ENCODE measurements around the gene PSKH1.
"Not testable (repeated sequence)": the region's sequence is repeated elsewhere in the genome, so short reads cannot be mapped to it uniquely, and the experiment has no call there.

The PSKH1 gene

DNA sequence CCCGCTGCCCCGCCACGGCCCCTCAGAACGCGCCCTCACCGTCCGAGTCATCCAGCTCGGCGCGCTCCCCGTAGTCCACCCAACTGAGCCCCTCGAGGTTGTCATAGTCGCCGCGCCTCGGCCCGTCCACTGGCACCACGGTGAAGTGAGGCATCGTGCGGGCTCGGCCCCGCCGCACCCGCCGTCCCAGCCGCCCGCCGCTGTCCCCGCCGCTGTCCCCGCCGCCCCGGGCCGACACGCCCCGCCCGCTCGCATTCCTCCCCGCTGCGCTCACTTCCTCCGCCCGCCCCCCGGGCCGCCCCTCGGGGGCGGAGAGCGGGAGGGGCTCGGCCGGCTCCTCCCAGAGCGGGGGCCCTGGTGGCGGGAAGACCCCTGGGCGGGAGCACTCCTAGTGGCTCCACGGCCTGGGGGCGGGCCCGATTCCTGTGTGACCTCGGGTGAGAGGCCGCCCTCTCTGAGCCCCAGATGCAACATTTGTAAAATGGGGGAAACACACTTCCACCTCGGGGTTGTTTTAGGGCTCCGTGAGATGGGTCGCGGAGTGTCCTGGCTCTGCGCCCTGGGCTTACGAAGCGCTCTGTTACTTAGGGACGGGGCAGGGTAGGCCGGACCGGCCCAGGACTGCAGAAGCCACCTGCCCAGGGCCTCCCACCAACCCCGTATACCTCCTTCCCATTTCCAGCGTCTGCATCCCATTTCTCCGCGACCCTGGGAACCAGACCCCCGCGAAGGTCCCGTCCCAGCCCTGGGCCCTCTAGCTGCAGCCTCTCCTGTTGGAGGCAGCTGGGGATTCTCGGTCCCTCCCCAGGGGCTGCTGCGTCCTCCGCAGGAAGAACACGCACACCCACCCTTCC is 75.6 kb downstream of the PSKH1 start, which contains the start of gene SLC12A4:
TSS of gene SLC12A4 (minus strand) at position 238 of the 854 bp plus-strand sequence. CDS start at position 154, 84 bp downstream.
- Histone ChIP-seq H3K4me1 (ENCODE audit: insufficient read depth, low read length) (peaks cover 31% of the 10 kb centered on the region), H3K9ac (ENCODE audit: low read depth, low read length) (peak within 1 kb of the TSS; percentile 76), H3K9me3 (ENCODE audit: control insufficient read depth, insufficient read depth, low read length) (no peaks in the 10 kb centered on the region), H3K36me3 (ENCODE audit: insufficient read depth, low read length) (peaks cover 14% of the 10 kb centered on the region)

DNA sequence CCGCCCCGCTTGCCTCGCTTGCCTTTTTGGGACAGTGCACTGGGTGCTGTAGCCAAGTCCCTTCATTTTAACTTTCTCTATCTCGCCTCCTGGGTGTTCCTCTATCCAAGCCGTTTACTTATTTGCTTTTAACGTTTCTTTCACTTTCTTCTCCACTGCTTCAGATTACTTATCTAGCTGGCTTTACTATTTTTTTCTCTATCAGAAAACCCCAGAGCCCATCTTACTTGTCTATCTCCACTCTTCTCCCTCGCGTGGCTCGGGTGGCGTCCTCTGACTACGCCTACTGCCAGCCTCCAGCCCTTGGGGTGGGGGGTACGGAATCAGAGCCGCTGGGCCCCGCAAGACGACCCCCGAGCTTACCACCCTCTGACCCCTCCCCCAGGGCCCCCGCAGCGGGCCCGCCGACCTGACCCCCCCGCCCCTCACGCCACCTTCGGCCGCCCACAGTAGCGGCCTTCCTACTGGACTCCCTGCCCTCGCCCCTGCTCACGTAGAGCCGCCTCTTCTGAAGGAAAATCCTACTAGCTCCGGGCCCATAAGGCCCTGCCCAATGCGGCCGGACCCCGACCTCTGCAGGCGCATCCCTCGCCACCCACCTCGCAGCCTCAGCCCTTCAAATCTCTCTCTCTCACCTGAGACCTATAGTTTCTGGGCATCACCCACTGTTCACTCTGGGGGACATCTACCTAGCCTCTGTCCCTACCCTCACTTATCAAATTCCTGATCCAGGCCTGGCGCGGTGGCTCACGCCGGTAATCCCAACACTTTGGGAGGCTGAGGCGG is 76.4 kb downstream of the PSKH1 start:
- peaks cover 26% of the 10 kb centered on the region for H3K4me1 ChIP-seq (ENCODE audit: insufficient read depth, low read length)
- H3K9me3 ChIP-seq (ENCODE audit: control insufficient read depth, insufficient read depth, low read length) = no peaks in the 10 kb centered on the region
- peak overlapping the region; percentile 76 for H3K9ac ChIP-seq (ENCODE audit: low read depth, low read length)
- peaks cover 14% of the 10 kb centered on the region for H3K36me3 ChIP-seq (ENCODE audit: insufficient read depth, low read length)

DNA sequence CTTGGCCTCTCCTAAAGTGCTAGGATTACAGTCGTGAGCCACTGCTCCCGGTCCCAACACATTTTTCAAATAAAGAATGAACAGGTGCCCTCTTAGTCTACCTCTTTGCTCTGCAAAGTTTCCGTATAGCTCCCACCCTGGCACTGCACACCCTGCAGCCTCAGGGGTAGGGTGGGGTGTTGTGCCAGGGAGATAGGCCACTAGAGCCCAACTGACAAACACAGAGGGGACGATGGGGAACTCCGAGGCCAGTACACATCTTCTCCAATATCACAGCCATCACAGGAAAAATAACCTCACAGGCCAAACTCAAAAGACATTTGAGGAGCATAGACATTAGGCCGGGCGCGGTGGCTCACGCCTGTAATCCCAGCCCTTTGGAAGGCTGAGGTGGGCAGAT is 78.1 kb downstream of the PSKH1 start:
- H3K9ac ChIP-seq (ENCODE audit: low read depth, low read length) = no peak overlapping the region

DNA sequence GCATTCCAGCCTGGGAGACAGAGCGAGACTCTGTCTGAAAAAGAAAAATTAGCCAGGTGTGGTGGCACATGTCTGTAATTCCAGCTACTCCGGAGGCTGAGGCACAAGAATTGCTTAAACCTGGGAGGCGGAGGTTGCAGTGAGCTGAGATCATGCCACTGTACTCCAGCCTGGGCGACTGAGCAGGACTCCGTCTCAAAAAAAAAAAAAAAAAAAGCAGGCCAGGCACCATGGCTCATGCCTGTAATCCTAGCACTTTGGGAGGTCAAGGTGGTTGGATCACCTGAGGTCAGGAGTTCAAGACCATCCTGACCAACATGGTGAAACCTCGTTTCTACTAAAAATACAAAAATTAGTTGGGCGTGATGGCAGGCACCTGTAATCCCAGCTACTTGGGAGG is 79.2 kb downstream of the PSKH1 start:
- not testable (repeated sequence) for H3K36me3 ChIP-seq (ENCODE audit: insufficient read depth, low read length); H3K9ac ChIP-seq (ENCODE audit: low read depth, low read length); H3K4me1 ChIP-seq (ENCODE audit: insufficient read depth, low read length); H3K9me3 ChIP-seq (ENCODE audit: control insufficient read depth, insufficient read depth, low read length)

More for the DNA sequence above, 78.1 kb downstream of the PSKH1 start:
- Histone ChIP-seq H3K36me3 (ENCODE audit: insufficient read depth, low read length) (0 out of 2 replicates have a peak, but pooled peaks cover under 1% of the 10 kb centered on the region), H3K9me3 (ENCODE audit: control insufficient read depth, insufficient read depth, low read length) (no peaks in the 10 kb centered on the region), H3K4me1 (ENCODE audit: insufficient read depth, low read length) (peaks cover 10% of the 10 kb centered on the region; the same call in 1 of the 2 replicates)

DNA sequence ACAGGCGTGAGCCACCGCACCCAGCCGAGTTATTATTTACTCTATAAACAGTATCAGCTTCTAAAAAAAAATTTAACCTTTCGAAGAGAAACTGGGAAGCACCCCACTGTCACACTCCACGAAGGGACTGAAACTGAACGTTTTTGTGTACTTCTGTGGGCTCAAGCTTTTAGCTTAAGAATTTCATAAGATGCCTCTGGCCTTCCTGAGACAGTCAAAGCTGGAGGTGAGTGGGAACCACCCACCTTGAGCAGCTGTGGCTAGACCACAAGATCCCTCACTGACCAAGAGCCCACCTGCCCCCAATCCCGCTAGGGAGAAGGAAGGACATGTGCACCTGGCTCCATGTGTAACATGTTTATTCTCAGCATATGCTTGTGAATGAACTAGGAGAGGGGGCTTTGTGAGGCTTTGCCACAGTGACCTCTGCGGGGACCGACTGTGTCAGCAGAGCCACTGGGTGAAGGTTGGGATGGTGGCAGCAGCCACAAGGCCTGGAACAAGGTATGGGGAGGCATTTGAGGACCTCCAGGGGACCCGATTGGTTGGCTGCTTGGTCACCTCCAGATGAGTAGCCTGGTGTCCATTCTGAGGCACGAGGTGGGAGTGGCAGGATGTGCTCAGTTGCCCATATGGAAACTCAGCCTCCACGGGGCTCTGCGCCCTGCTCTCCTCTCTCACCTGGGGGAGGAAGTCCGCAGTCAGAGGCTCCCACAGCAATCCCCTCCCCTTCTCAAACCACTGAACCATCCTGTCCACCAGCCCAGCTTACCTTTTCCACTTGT is 82.5 kb downstream of the PSKH1 start:
- no peaks in the 10 kb centered on the region for H3K4me1 ChIP-seq (ENCODE audit: insufficient read depth, low read length)
- no peak overlapping the region for H3K9ac ChIP-seq (ENCODE audit: low read depth, low read length)

DNA sequence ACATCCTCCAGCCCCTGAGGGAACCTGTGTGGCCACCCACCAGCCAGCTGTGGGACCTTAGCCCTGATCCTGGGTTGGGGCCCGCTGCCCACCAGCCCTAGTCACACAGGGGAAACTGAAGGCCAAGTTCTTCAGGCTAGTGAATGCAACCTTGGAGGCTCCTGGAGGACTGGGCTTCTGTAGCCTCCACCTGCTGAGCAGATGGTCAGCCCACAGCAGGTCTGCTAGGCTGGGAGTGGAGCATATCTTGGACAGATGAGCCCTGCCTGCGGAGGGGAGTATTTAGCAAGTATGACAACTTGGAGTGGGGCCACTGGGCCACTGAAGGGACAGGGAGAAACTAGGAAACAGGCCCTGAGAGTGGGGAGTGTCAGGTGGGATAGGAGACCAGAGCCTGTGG is 83.2 kb downstream of the PSKH1 start:
- Histone ChIP-seq H3K9ac (ENCODE audit: low read depth, low read length) (no peak overlapping the region), H3K36me3 (ENCODE audit: insufficient read depth, low read length) (no peaks in the 10 kb centered on the region), H3K9me3 (ENCODE audit: control insufficient read depth, insufficient read depth, low read length) (no peaks in the 10 kb centered on the region), H3K4me1 (ENCODE audit: insufficient read depth, low read length) (no peaks in the 10 kb centered on the region)

More for the DNA sequence above, 82.5 kb downstream of the PSKH1 start:
- no peaks in the 10 kb centered on the region for H3K9me3 ChIP-seq (ENCODE audit: control insufficient read depth, insufficient read depth, low read length)
- H3K36me3 ChIP-seq (ENCODE audit: insufficient read depth, low read length) = no peaks in the 10 kb centered on the region

DNA sequence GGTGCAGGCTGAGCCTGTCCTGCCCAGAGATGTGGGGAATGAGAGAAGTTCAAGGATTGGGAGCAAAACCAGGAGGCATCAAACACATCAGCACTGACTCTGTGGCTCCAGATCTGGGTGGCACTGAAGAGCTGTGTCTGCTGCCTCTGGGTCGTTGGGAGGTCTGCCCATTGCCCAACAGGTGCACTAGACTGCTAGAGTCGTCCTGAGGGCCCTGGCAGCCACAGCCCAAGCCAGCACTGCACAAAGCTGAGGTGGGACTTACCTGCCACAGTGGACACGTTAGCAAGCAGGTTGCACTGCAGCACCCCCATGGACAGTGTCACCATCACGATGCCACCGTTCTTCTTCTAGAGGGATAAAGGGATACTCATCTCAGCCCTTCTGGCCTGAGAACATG is 84.0 kb downstream of the PSKH1 start:
- Histone ChIP-seq H3K9ac (ENCODE audit: low read depth, low read length) (no peak overlapping the region), H3K9me3 (ENCODE audit: control insufficient read depth, insufficient read depth, low read length) (no peaks in the 10 kb centered on the region), H3K4me1 (ENCODE audit: insufficient read depth, low read length) (no peaks in the 10 kb centered on the region), H3K36me3 (ENCODE audit: insufficient read depth, low read length) (no peaks in the 10 kb centered on the region)

DNA sequence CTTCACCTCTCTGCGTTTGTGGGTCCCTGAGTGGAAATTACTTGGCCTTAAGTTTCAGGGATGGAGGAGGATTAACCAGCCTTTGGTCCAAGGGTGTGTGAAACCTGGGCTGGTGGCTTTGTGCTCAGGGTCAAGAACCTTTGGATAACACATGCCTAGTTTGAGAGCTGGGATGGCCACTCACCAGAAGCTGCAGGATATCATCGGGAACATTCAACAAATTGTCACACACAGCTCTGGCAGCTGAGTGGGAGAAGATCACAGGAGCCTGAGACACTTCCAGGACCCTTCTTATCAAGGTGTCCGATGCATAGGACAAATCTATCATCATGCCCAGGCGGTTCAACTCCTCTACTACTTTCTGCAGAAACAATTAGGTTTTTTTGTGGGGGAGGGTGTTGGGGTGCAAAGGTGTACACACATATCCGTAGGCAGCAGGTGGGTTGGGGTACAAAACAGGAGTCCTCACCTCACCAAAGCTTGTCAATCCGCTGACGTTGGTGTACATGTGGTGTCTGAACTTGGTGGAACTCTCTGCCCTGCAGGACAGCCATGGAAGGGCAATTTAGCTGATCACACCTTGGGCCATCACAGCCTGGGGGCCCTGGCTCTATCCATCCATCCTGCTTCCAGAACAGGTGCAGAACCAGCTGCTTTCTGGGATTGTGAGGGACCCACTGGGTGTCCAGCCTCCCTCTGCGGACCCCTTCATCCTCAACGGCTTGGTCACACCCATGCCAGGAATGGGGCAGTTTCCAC is 84.6 kb downstream of the PSKH1 start:
- Histone ChIP-seq H3K36me3 (ENCODE audit: insufficient read depth, low read length) (no peaks in the 10 kb centered on the region), H3K4me1 (ENCODE audit: insufficient read depth, low read length) (no peaks in the 10 kb centered on the region), H3K9me3 (ENCODE audit: control insufficient read depth, insufficient read depth, low read length) (no peaks in the 10 kb centered on the region), H3K9ac (ENCODE audit: low read depth, low read length) (no peak overlapping the region)

All from ES-I3 (cell line).